A673 (cell line): ENCODE results near the gene RETREG2. TPM values are rescaled to one million over a fixed set of nuclear protein-coding genes. Genes with fewer than 3 reads are reported as not detected.

Source experiments
- Bru-seq: library from RNA; stranded (reverse); fragments of 400-500 nt; gene quantifications from one replicate; lab custom pipeline; 2021; lab: Mats Ljungman, UMichigan
- BruChase-seq, 2 experiments: library from RNA; stranded (reverse); fragments of 400-500 nt; gene quantifications; one replicate each; lab custom pipeline; 2021; lab: Mats Ljungman, UMichigan
- BruUV-seq: library from RNA; stranded (reverse); fragments of 400-500 nt; replicated peaks from 2 replicates; lab custom pipeline; 2021; lab: Mats Ljungman, UMichigan
- CTCF ChIA-PET: fragments of 300-600 bp; sonication (Branson Sonifier 250); formaldehyde crosslinking; loops from one replicate; lab custom pipeline; 2022; ENCODE audit warnings: antibody characterized with exemption; lab: Charles Lee
- POLR2A ChIA-PET: fragments of 300-600 bp; sonication (Branson Sonifier 250); formaldehyde crosslinking; loops from one replicate; lab custom pipeline; 2022; ENCODE audit warnings: antibody characterized with exemption; ENCODE audit not compliant: low non-redundant PET; lab: Charles Lee
- DNase-seq: peaks from one replicate; pipeline ENCODE4 v3.0.0-alpha.2; 2015; ENCODE audit warnings: low spot score
- H3K27ac ChIP-seq: fragments of 200-600 bp; sonication (generic); 2 replicates; pipeline ENCODE4 v1.5.1; 2016; ENCODE audit warnings: mixed run types, low read depth, mild to moderate bottlenecking, mixed read lengths, antibody characterized with exemption, low read length; ENCODE audit not compliant: poor library complexity, severe bottlenecking
- H3K27me3 ChIP-seq: fragments of 200-600 bp; sonication (generic); replicated peaks from 2 replicates; pipeline ENCODE4 v1.6.1; 2017; ENCODE audit warnings: mixed run types, low read depth, mild to moderate bottlenecking, mixed read lengths, antibody characterized with exemption, low read length; ENCODE audit not compliant: insufficient read depth, poor library complexity
- H3K36me3 ChIP-seq: fragments of 200-600 bp; sonication (generic); 2 replicates; pipeline ENCODE4 v1.6.1; 2016; ENCODE audit warnings: mixed run types, mild to moderate bottlenecking, mixed read lengths, antibody characterized with exemption, low read length; ENCODE audit not compliant: insufficient read depth, poor library complexity, severe bottlenecking
- H3K4me1 ChIP-seq: fragments of 200-600 bp; sonication (generic); 2 replicates; pipeline ENCODE4 v1.6.1; 2017; ENCODE audit warnings: mixed run types, mild to moderate bottlenecking, mixed read lengths, antibody characterized with exemption, low read length; ENCODE audit not compliant: insufficient read depth, poor library complexity, severe bottlenecking
- H3K4me3 ChIP-seq: fragments of 200-600 bp; sonication (generic); 2 replicates; pipeline ENCODE4 v1.5.1; 2016; ENCODE audit warnings: low read depth, mixed run types, mild to moderate bottlenecking, mixed read lengths, low read length; ENCODE audit not compliant: poor library complexity, severe bottlenecking
- H3K9me3 ChIP-seq: fragments of 200-600 bp; sonication (generic); 2 replicates; pipeline ENCODE4 v1.6.1; 2016; ENCODE audit warnings: mixed run types, low read depth, mild to moderate bottlenecking, mixed read lengths, antibody characterized with exemption, low read length; ENCODE audit not compliant: poor library complexity, severe bottlenecking
- CTCF ChIP-seq: fragments of 300-800, 200-600 bp; sonication (generic); conservative IDR thresholded peaks from 2 replicates; pipeline ENCODE4 v1.5.1; 2017; ENCODE audit warnings: low read depth, mild to moderate bottlenecking, antibody characterized with exemption, low read length, moderate library complexity, mixed read lengths
- EZH2 ChIP-seq: fragments of 200-600 bp; sonication (generic); IDR thresholded peaks from 2 replicates; pipeline ENCODE4 v1.6.1; 2017; ENCODE audit warnings: borderline replicate concordance, low read depth, mild to moderate bottlenecking, mixed read lengths, antibody characterized with exemption, low read length; ENCODE audit not compliant: poor library complexity, severe bottlenecking
- intact Hi-C: fragments of 100-400 bp; cut with micrococcal nuclease; formaldehyde crosslinking; loops from one replicate; pipeline ENCODE4 v1.10.0; 2022; ENCODE audit not compliant: unreplicated experiment
- long read RNA-seq: library from polyadenylated mRNA; stranded (forward); transcript quantifications from one replicate; pipeline ENCODE4 v2.0.0, GENCODE V29; 2022
- total RNA-seq: library from RNA; stranded (reverse); gene quantifications from 2 replicates; pipeline ENCODE4 v1.2.3, GENCODE V29; 2021

The RETREG2 gene
- total RNA-seq (53.1 and 59.0 TPM in 2 replicates), Bru-seq, nascent RNA (percentile 66 among the genes with signal in this experiment), BruChase-seq, experiment 1, labeled RNA remaining after a 2-hour chase (percentile 74 among the genes with signal in this experiment), BruChase-seq, experiment 2, labeled RNA remaining after a 6-hour chase (percentile 86 among the genes with signal in this experiment)
- long read RNA-seq, full-length matches to known transcripts, result 19 of 250 reads
- long read RNA-seq, partial matches to known transcripts, result 224 of 250 reads
- long read RNA-seq, other reads (novel, unspliced or antisense), result 7 of 250 reads

DNA sequence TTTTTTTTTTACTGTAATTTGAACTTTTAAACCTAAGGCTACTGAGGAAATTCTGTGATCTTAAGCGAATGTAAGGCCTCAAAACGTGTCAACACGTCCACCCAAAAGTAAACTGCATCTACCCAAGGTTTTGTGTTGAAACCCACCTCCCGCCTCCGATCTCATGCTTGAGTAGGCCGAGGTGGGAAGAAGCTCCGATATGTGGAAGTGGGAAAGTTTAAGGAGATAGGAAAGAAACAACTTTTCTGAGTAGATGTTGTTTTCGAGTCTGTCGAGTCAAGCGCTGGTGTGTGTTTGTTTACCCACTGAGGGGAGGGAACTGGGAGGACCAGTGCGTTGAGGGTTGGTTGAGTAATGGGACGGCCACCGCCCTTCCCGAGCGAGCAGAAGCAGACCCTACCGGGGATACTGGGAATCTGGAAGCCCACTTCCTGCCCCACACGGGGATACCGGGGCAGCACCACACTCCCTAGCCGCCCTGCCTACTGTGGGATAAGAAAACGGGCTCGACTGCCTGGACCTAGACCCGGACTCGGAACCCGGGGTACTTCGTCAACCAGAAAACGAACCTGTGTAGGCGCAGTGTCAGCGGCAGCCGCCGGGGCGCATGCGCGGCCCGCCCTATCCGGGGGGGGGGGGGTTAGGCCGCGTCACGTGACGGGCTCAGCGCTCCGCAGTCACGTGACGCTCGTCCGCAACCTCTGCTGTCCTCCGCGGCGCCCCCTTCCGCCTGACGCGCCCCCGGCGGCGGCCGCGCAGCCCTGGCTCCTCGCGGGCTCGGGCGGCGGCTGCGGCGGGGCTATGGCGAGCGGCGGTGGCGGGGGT is at the start of gene RETREG2:
Gene RETREG2, plus strand, starts transcription at position 724 of the 825 bp plus-strand sequence. Its CDS starts 78 bp downstream, at position 802.
- peaks cover 5% of the 10 kb centered on the region for H3K4me1 ChIP-seq
- TSS peak; percentile 46 for BruUV-seq
- peak; percentile 89 for DNase-seq
- no peaks in the 10 kb centered on the region for H3K9me3 ChIP-seq
- H3K36me3 ChIP-seq, result peaks cover 32% of the 10 kb centered on the region
- H3K27me3 ChIP-seq, result no peaks in the 10 kb centered on the region
- peak within 1 kb of the TSS; percentile 81 for H3K27ac ChIP-seq
- H3K4me3 ChIP-seq, result peak within 1 kb of the TSS; percentile 96
- intact Hi-C loops, result loop anchor here (5.0 kb wide), 2 partner anchors 40 to 120 kb away; partner anchors contain the start of gene ABCB6
- CTCF ChIA-PET, result interaction anchor here (1.4 kb wide), 1 partner anchor 23 kb away, joined by 6 read pairs; no protein-coding TSS in a partner anchor
- POLR2A ChIA-PET, result no interaction called here
- no peak for TF ChIP-seq EZH2
- TF ChIP-seq CTCF, result 0 out of 2 replicates have a peak, but pooled peaks have one; percentile 31

DNA sequence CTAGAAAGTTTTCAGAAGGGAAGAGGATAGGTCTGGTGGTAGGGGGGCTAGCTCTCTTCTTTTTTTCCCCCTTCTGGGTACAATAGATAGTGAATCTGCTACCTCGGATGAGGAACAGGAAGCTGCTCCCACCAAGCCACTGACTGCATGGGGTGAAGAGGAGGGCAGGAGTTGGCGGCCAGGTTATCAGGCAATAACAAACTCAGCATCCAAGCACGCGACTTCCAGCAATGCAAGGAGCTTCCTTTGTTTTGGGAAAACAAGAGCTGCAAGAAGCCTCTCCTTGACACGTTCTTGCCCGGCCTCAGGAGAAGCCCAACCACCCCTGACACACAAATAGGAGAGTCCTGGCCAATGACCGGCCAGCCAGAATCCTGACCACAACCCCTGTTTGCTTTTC is 49.7 kb upstream of the RETREG2 start:
- TF ChIP-seq EZH2 (no peak), CTCF (no peak)
- intact Hi-C loops, result loop anchor here (10.0 kb wide), 1 partner anchor 254 kb away; no protein-coding TSS in a partner anchor
- DNase-seq, result no peak
- CTCF ChIA-PET, result no interaction called here
- Histone ChIP-seq H3K9me3 (no peaks in the 10 kb centered on the region), H3K27ac (no peak overlapping the region), H3K36me3 (no peaks in the 10 kb centered on the region), H3K27me3 (no peaks in the 10 kb centered on the region), H3K4me3 (no peak overlapping the region), H3K4me1 (peaks cover 3% of the 10 kb centered on the region)
- POLR2A ChIA-PET, result no interaction called here
- BruUV-seq, result no TSS peak

DNA sequence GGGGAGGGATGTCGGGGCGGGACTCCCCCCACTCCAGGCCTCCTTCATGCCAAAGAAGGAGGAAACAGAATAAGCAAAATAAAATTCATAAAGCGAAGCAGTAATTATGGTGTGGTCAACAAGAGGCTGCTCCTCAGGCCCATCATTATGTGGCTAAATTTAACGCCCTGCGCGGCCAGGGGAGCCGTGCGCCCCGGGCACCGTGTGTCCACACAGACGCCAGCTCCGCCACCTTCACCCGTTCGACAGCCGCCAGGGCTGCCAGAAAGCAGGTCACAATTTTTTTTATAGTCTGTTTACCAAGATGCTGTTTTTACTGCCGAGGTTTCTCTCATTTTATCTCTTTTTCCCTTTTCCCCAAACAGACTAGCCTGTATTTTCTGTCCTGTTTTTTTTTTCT is 48.5 kb upstream of the RETREG2 start:
- intact Hi-C loops, result loop anchor here (10.0 kb wide), 1 partner anchor 255 kb away; no protein-coding TSS in a partner anchor
- DNase-seq, result no peak
- H3K4me1 ChIP-seq, result no peaks in the 10 kb centered on the region
- no TSS peak for BruUV-seq
- H3K27me3 ChIP-seq, result no peaks in the 10 kb centered on the region
- no peak overlapping the region for H3K4me3 ChIP-seq
- ChIA-PET POLR2A (no interaction called here), CTCF (no interaction called here)
- TF ChIP-seq CTCF (no peak), EZH2 (no peak)
- no peaks in the 10 kb centered on the region for H3K36me3 ChIP-seq
- H3K9me3 ChIP-seq, result no peaks in the 10 kb centered on the region
- no peak overlapping the region for H3K27ac ChIP-seq
